Metanephros (tissue), 1 donor: Measurements from ENCODE around the gene KLF13. TPM values are rescaled to one million over a fixed set of nuclear protein-coding genes. Genes with fewer than 3 reads are reported as not detected.

Source experiments
- total RNA-seq: library from RNA; depleted of rRNA; stranded (reverse); fragments of >200 nt; gene quantifications from one replicate; pipeline ENCODE4 v1.2.3, GENCODE V29; 2014

The KLF13 gene
- 42.6 TPM for total RNA-seq

DNA sequence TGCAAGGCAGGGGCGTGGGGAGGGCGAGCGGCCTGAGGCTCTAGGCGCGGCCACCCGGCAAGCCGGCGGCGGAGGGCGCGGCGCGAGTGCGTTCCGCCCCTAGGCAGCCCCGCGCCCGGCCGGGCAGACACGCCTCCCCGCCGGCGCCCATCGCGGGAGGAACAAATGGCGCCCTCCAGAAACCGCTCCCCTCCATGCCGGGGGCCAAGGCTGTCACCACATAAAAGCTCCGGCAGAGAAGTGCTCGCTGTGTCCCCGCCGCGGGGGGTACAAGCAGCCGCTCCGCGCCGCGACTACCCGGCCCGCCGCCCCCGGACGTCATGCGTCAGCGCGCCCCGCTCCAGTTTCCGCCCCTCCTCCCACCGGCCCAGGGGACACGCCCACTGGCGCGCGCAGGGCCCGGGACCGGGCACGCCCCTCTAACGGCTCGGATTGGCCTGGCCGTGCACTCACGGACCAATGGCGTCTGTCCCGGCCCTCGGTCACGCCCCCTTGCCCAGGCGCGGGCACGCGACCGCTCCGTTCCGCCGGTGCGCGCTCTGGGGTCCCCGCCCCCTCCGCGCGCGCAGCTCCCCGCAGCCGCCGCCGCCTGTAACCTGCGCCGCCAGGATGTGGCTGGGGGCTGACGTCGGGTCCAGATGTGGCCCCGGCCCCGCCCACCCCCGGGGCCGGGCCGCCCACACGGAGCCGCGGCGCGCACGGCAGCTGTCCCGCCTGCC lies at the start of gene KLF13:
TSS of gene KLF13 (plus strand) at position 680 of the 719 bp plus-strand sequence. CDS start 378 bp downstream, outside the sequence.

Other genes starting within 250 kb of the KLF13 start
- 0.41 TPM for gene TRPM1, start 225.1 kb upstream of the KLF13 start, total RNA-seq